OCI-LY3 (cell line): Measurements from ENCODE around the gene TBC1D1.
A peak's percentile ranks its signal among the peaks of the same experiment; 100 is the strongest.

Experiments
- H2AFZ ChIP-seq: fragments of 200-600, 300-600 bp; shearing (Covaris generic); 2 replicates; pipeline ENCODE4 v1.6.0; 2014; ENCODE audit warnings: antibody characterized with exemption, low read depth, low read length
- H3K27ac ChIP-seq: fragments of 200-600, 300-600 bp; sonication (generic); 2 replicates; pipeline ENCODE4 v1.5.1; 2014; ENCODE audit warnings: mild to moderate bottlenecking, low read length, moderate library complexity, mixed read lengths
- H3K27me3 ChIP-seq: fragments of 200-600, 300-600 bp; sonication (generic); 2 replicates; pipeline ENCODE4 v1.6.1; 2014; ENCODE audit warnings: low read depth, low read length, mixed read lengths
- H3K36me3 ChIP-seq: fragments of 200-600, 300-600 bp; sonication (generic); replicated peaks from 2 replicates; pipeline ENCODE3; 2014; ENCODE audit warnings: low read depth, low read length, mixed read lengths
- H3K4me1 ChIP-seq: fragments of 300-600, 200-600 bp; sonication (generic); 2 replicates; pipeline ENCODE4 v1.6.1; 2014; ENCODE audit warnings: low read length, mixed read lengths
- H3K4me2 ChIP-seq: fragments of 200-600, 300-600 bp; sonication (generic); 2 replicates; pipeline ENCODE4 v1.6.1; 2014; ENCODE audit warnings: low read length, mixed read lengths
- H3K4me3 ChIP-seq: fragments of 300-600, 200-600 bp; sonication (generic); 2 replicates; pipeline ENCODE4 v1.5.1; 2014; ENCODE audit warnings: antibody characterized with exemption, mild to moderate bottlenecking, low read length, moderate library complexity
- H3K79me2 ChIP-seq: fragments of 300-600, 200-600 bp; shearing (Covaris generic); 2 replicates; pipeline ENCODE4 v1.6.1; 2014; ENCODE audit warnings: mild to moderate bottlenecking, low read length, mixed read lengths
- H3K9ac ChIP-seq: fragments of 300-600, 200-600 bp; shearing (Covaris generic); 2 replicates; pipeline ENCODE4 v1.6.0; 2014; ENCODE audit warnings: mild to moderate bottlenecking, low read length, moderate library complexity
- H3K9me3 ChIP-seq: fragments of 200-600, 300-600 bp; shearing (Covaris generic); 2 replicates; pipeline ENCODE4 v1.6.1; 2014; ENCODE audit warnings: low read length, mixed read lengths; ENCODE audit not compliant: insufficient read depth
- H4K20me1 ChIP-seq: fragments of 200-600, 300-600 bp; sonication (generic); 2 replicates; pipeline ENCODE4 v1.6.1; 2016; ENCODE audit warnings: low read length, mixed read lengths; ENCODE audit not compliant: insufficient read depth
- EZH2phosphoT487 ChIP-seq: fragments of 200-600 bp; shearing (Covaris generic); IDR thresholded peaks from 2 replicates; pipeline ENCODE4 v1.6.1; 2018; ENCODE audit warnings: antibody characterized with exemption, mixed run types, low read depth
- TF ChIP-seq, protein P1 (sequence below): fragments of 200-600, 300-600 bp; sonication (generic); IDR thresholded peaks from 2 replicates; pipeline ENCODE4 v1.5.1; 2014; ENCODE audit warnings: antibody characterized with exemption, low read length, low read depth

The TBC1D1 gene

DNA sequence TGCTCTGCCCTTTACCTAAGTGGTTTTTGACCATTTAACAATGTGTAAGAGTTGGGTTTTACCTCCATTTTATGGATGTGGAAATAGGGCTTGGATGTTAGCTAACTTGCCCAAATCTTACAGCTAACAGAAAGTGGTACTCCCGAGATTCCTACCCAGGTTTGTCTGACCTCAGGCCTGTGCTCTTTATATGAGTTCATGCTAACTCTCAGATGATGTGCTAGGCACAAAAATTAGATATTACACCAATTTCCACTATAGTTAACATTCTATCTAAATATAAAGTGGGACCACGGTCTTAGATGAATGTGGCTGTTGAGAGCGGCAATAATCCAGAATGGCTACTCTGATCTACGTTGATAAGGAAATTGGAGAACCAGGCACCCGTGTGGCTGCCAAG, 69.2 kb downstream of the TBC1D1 start, which contains the start of gene PTTG2:
PTTG2 (plus strand) TSS at position 301 of the 400 bp plus-strand sequence; CDS start at position 338, 37 bp downstream.
- no peak within 1 kb of the TSS for H3K9ac ChIP-seq
- no peak within 1 kb of the TSS for H3K27ac ChIP-seq
- no peak within 1 kb of the TSS for H3K4me2 ChIP-seq

DNA sequence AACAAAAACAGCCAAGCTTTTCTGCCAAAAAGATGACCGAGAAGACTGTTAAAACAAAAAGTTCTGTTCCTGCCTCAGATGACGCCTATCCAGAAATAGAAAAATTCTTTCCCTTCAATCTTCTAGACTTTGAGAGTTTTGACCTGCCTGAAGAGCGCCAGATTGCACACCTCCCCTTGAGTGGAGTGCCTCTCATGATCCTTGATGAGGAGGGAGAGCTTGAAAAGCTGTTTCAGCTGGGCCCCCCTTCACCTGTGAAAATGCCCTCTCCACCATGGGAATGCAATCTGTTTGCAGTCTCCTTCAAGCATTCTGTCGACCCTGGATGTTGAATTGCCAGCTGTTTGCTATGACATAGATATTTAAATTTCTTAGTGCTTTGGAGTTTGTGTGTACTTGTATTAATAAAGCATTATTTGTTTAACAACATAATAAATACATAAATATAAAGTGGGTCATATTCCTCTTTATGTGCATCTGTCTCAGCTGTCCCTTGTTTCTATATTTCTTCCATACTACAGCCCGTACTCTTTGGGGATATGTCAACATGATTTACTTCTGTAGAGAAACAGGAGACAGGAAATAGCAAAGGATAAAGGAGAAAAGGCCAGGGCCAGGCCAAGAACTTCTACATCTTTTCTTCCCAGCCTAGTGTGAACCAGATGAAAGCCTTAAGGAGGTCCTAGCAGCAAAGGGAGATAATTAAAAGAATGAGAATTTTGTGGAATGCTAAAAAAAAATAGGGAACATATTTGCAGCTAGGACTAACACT, 70.0 kb downstream of the TBC1D1 start:
- no peak overlapping the region for H3K4me3 ChIP-seq
- no peaks in the 10 kb centered on the region for H3K27me3 ChIP-seq
- H4K20me1 ChIP-seq: no peaks in the 10 kb centered on the region
- no peak for TF ChIP-seq EZH2phosphoT487
- TF ChIP-seq, protein P1, sequence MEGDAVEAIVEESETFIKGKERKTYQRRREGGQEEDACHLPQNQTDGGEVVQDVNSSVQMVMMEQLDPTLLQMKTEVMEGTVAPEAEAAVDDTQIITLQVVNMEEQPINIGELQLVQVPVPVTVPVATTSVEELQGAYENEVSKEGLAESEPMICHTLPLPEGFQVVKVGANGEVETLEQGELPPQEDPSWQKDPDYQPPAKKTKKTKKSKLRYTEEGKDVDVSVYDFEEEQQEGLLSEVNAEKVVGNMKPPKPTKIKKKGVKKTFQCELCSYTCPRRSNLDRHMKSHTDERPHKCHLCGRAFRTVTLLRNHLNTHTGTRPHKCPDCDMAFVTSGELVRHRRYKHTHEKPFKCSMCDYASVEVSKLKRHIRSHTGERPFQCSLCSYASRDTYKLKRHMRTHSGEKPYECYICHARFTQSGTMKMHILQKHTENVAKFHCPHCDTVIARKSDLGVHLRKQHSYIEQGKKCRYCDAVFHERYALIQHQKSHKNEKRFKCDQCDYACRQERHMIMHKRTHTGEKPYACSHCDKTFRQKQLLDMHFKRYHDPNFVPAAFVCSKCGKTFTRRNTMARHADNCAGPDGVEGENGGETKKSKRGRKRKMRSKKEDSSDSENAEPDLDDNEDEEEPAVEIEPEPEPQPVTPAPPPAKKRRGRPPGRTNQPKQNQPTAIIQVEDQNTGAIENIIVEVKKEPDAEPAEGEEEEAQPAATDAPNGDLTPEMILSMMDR: no peak
- H3K27ac ChIP-seq: no peak overlapping the region
- peaks cover 9% of the 10 kb centered on the region for H3K4me1 ChIP-seq
- no peak overlapping the region for H2AFZ ChIP-seq
- H3K4me2 ChIP-seq: no peak overlapping the region
- H3K79me2 ChIP-seq: no peaks in the 10 kb centered on the region
- no peak overlapping the region for H3K9ac ChIP-seq
- H3K36me3 ChIP-seq: no peaks in the 10 kb centered on the region
- H3K9me3 ChIP-seq: no peaks in the 10 kb centered on the region

More for the DNA sequence above, 69.2 kb downstream of the TBC1D1 start, which contains the start of gene PTTG2:
- TF ChIP-seq EZH2phosphoT487: no peak
- TF ChIP-seq, protein P1: no peak
- H3K9me3 ChIP-seq: no peaks in the 10 kb centered on the region
- H3K4me3 ChIP-seq: no peak within 1 kb of the TSS
- H3K79me2 ChIP-seq: no peaks in the 10 kb centered on the region
- no peaks in the 10 kb centered on the region for H3K36me3 ChIP-seq
- H3K4me1 ChIP-seq: peaks cover 6% of the 10 kb centered on the region
- no peaks in the 10 kb centered on the region for H3K27me3 ChIP-seq
- H4K20me1 ChIP-seq: no peaks in the 10 kb centered on the region
- no peak within 1 kb of the TSS for H2AFZ ChIP-seq

DNA sequence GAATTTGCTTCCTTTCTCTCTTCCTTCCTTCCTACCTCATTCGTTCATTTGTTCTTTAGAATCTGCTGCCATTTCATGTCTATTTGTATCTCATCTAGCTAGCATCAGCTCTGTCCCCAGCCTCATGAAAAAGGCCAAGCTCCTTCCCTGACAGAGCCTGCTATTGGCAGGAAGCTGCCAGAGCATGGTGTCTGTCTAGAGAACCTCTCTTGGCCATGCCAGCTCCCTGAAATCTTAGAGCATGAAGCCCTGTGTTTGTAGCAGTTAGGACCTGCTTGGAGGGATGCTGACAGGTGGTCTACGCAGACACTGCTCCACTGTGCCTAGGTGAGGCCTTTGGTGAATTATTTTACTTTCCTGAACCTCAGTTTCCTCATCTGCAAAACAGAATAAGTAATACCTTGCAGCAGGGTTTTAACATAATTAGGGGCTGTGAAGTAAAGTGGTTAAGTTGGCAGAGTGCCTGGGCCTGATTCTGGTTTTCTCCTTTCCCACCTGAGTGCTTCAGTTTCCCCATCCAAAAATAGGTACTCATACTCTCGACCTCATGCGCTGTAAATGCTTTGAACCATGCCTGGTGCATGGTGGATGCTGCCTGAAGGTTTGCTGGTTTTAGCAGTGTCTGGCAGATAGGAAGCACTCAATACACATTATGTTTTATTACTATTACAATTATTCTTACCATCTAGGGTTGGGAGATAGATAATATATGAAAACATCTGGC, 74.0 kb downstream of the TBC1D1 start:
- Histone ChIP-seq H3K9me3 (no peaks in the 10 kb centered on the region), H3K36me3 (peaks cover 3% of the 10 kb centered on the region), H2AFZ (no peak overlapping the region), H3K4me3 (no peak overlapping the region), H3K27me3 (no peaks in the 10 kb centered on the region), H3K79me2 (no peaks in the 10 kb centered on the region), H3K4me2 (peak overlapping the region; percentile 24), H3K4me1 (peaks cover 14% of the 10 kb centered on the region), H3K27ac (no peak overlapping the region), H4K20me1 (no peaks in the 10 kb centered on the region), H3K9ac (no peak overlapping the region)
- TF ChIP-seq EZH2phosphoT487: no peak
- TF ChIP-seq, protein P1: no peak

DNA sequence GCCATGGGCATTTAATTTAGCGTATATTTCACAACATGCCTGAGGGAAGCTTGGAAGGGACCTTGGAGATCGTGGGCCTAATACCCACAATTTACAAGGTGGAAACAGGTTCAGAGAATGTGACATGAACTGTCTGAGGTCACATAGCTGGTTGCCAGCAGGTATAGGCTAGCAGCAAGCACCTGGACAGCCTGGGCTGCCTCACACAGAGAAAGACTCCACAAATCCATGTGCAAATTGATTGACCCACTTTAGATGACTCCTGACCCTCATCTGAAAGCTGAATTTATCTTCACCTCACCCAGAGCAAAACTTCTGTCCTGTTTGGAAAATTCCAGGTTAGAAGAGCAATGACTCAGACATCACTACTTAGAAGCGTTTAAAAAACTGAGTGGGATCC, 75.2 kb downstream of the TBC1D1 start:
- Histone ChIP-seq H3K79me2 (no peaks in the 10 kb centered on the region), H2AFZ (no peak overlapping the region), H4K20me1 (no peaks in the 10 kb centered on the region), H3K36me3 (peaks cover 3% of the 10 kb centered on the region), H3K4me1 (peaks cover 18% of the 10 kb centered on the region), H3K9me3 (no peaks in the 10 kb centered on the region), H3K4me3 (no peak overlapping the region), H3K27ac (no peak overlapping the region), H3K27me3 (no peaks in the 10 kb centered on the region), H3K9ac (no peak overlapping the region), H3K4me2 (no peak overlapping the region)
- no peak for TF ChIP-seq EZH2phosphoT487
- TF ChIP-seq, protein P1: no peak
